K562 (cell line): Measurements from ENCODE around the gene GET3. TPM values are rescaled to one million over a fixed set of nuclear protein-coding genes. Genes with fewer than 3 reads are reported as not detected.

Experiments
- ATF6 ChIP-seq: sonication (generic); formaldehyde crosslinking; IDR thresholded peaks from 2 replicates; pipeline ENCODE4 v1.4.0; 2020; ENCODE audit warnings: mild to moderate bottlenecking, missing genetic modification reagents
- BRCA1 ChIP-seq, 2 experiments: fragments of 450-650 bp in 1 of 2; sonication (generic) in 1 of 2; formaldehyde crosslinking in 1 of 2; IDR thresholded peaks; 2 replicates each; pipeline versions ENCODE4 v1.5.0 to v1.6.1; 2017 to 2020; ENCODE audit warnings: mild to moderate bottlenecking in 1 of 2, missing genetic modification reagents in 1 of 2
- CGGBP1 ChIP-seq: fragments of 250-450 bp; sonication (Bioruptor Pico); IDR thresholded peaks from 2 replicates; pipeline ENCODE4 v1.9.0; 2021; ENCODE audit warnings: mild to moderate bottlenecking
- CSDE1 ChIP-seq, 2 experiments: fragments of 450-650 bp; IDR thresholded peaks; 2 replicates each; pipeline ENCODE4 v1.6.1; 2016; ENCODE audit warnings: mild to moderate bottlenecking in 1 of 2
- E2F1 ChIP-seq: sonication (generic); formaldehyde crosslinking; IDR thresholded peaks from 2 replicates; pipeline ENCODE4 v1.8.1; 2023; ENCODE audit warnings: mild to moderate bottlenecking, missing genetic modification reagents, moderate library complexity
- ETV5 ChIP-seq: sonication (generic); formaldehyde crosslinking; IDR thresholded peaks from 2 replicates; pipeline ENCODE4 v1.4.0; 2020; ENCODE audit warnings: low read depth, mild to moderate bottlenecking, missing genetic modification reagents
- EWSR1 ChIP-seq: fragments of 450-650 bp; IDR thresholded peaks from 2 replicates; pipeline ENCODE4 v1.6.1; 2018; ENCODE audit warnings: borderline replicate concordance, mild to moderate bottlenecking, low read depth, moderate library complexity; ENCODE audit not compliant: partially characterized antibody
- FOS ChIP-seq: IDR thresholded peaks from 3 replicates; pipeline ENCODE4 v1.6.1; 2011; ENCODE audit not compliant: insufficient read length; ENCODE audit errors: extremely low read depth
- GATAD2B ChIP-seq: fragments of 450-650 bp; IDR thresholded peaks from 2 replicates; pipeline ENCODE4 v1.6.1; 2017; ENCODE audit warnings: mild to moderate bottlenecking, borderline replicate concordance
- PHF21A ChIP-seq: fragments of 450-650 bp; IDR thresholded peaks from 2 replicates; pipeline ENCODE4 v1.6.1; 2017; ENCODE audit warnings: low read depth, borderline replicate concordance
- POLR3G ChIP-seq: IDR thresholded peaks from 2 replicates; pipeline ENCODE4 v1.6.1; 2011; ENCODE audit not compliant: insufficient read length, insufficient replicate concordance; ENCODE audit errors: extremely low read depth
- SFPQ ChIP-seq: fragments of 200-400 bp; formaldehyde crosslinking; IDR thresholded peaks from 2 replicates; pipeline ENCODE4 v1.6.1; 2017; ENCODE audit warnings: mild to moderate bottlenecking, low read depth, low read length, moderate library complexity
- SRSF3 ChIP-seq: fragments of 200-400 bp; formaldehyde crosslinking; IDR thresholded peaks from 2 replicates; pipeline ENCODE4 v1.6.1; 2016; ENCODE audit warnings: mild to moderate bottlenecking, low read length, moderate library complexity; ENCODE audit not compliant: insufficient read depth
- SRSF9 ChIP-seq: fragments of 200-400 bp; formaldehyde crosslinking; IDR thresholded peaks from 2 replicates; pipeline ENCODE4 v1.6.1; 2017; ENCODE audit warnings: low read depth, low read length, borderline replicate concordance
- STAT5A ChIP-seq: IDR thresholded peaks from 2 replicates; pipeline ENCODE4 v1.6.1; 2012; ENCODE audit warnings: low read length, inconsistent platforms, borderline replicate concordance
- TCF7 ChIP-seq: sonication (generic); IDR thresholded peaks from 2 replicates; pipeline ENCODE4 v1.6.1; 2016; ENCODE audit warnings: antibody characterized with exemption, borderline replicate concordance
- ZBTB7A ChIP-seq: IDR thresholded peaks from 2 replicates; pipeline ENCODE4 v1.6.1; 2011; ENCODE audit warnings: low read depth, mild to moderate bottlenecking, low read length, moderate library complexity, borderline replicate concordance; ENCODE audit not compliant: control insufficient read depth
- ZFP91 ChIP-seq: sonication (generic); formaldehyde crosslinking; IDR thresholded peaks from 2 replicates; pipeline ENCODE4 v1.8.0; 2022; ENCODE audit warnings: mild to moderate bottlenecking, missing genetic modification reagents
- ZNF57 ChIP-seq: fragments of 450-650 bp; formaldehyde crosslinking; IDR thresholded peaks from 2 replicates; pipeline ENCODE4 v1.4.0; 2020; ENCODE audit warnings: mild to moderate bottlenecking, moderate library complexity
- ZNF695 ChIP-seq: fragments of 450-650 bp; formaldehyde crosslinking; IDR thresholded peaks from 2 replicates; pipeline ENCODE4 v1.4.0; 2020; ENCODE audit warnings: mild to moderate bottlenecking, moderate library complexity
- polyA plus RNA-seq, 8 experiments: library from polyadenylated mRNA; depleted of rRNA in 4 of 8; stranded (reverse) in 5 of 8; unstranded in 3 of 8; fragments of >200 nt; fragmentation: Nextera tagmentation in 2 of 8; fragmentation: Illumina TruSeq in 1 of 8; extraction: Ambion mirVana in 2 of 8; extraction: Trizol in 1 of 8; gene quantifications; 2 replicates each; pipeline versions ENCODE4 v1.2.1 to v1.2.3, GENCODE V29; 2011 to 2014; ENCODE audit warnings: inconsistent platforms in 1 of 8, missing spikeins in 1 of 8
- total RNA-seq, 7 experiments: library from RNA; depleted of rRNA in 6 of 7; stranded (reverse); fragments of >200 nt in 6 of 7; fragmentation: Illumina TruSeq in 2 of 7; extraction: Trizol in 2 of 7; gene quantifications; 2 replicates each; pipeline versions ENCODE4 v1.2.1 to v1.2.3, GENCODE V29; 2011 to 2021; ENCODE audit warnings: low replicate concordance in 1 of 7

GET3 gene
- total and polyA plus RNA-seq, 9 of the 15 experiments (the other 6 are each of a cell fraction or from before 2014, with no cell fraction given) = 8.3 to 83.5 (median 51.8) TPM

GRCh38 chr19:12722566-12723380 is 14.5 kb upstream of the GET3 start (continued):
- peak; percentile 71; the same call in 1 of the 2 replicates for TF ChIP-seq ATF6 (CRISPR knock-in tag)
- no peak for TF ChIP-seq ZFP91 (CRISPR knock-in tag)
- no peak for TF ChIP-seq E2F1 (CRISPR knock-in tag)
- 0 out of 2 replicates have a peak, but pooled peaks have one; percentile 43 for TF ChIP-seq GATAD2B
- peak; percentile 64 for TF ChIP-seq ETV5 (CRISPR knock-in tag)
- TF ChIP-seq ZNF695 (CRISPR knock-in tag) = no peak
- no peak for TF ChIP-seq TCF7
- TF ChIP-seq PHF21A = no peak; the same call in 1 of the 2 replicates
- no peak for TF ChIP-seq STAT5A
- peak; percentile 43 for TF ChIP-seq FOS
- no peak for TF ChIP-seq SFPQ
- no peak for TF ChIP-seq POLR3G
- no peak; a peak in 1 of 4 replicates for TF ChIP-seq CSDE1 (IDR thresholded peaks at IDR 0.05)
- no peak for TF ChIP-seq SRSF3
- no peak for TF ChIP-seq CGGBP1 (CRISPR knock-in tag)
- TF ChIP-seq SRSF9 = no peak
- TF ChIP-seq ZBTB7A = no peak
- no peak for TF ChIP-seq ZNF57 (CRISPR knock-in tag)
- TF ChIP-seq EWSR1 = no peak
- no peak for TF ChIP-seq BRCA1 (IDR thresholded peaks at IDR 0.05)
- no peak for TF ChIP-seq BRCA1 (CRISPR knock-in tag; IDR thresholded peaks at IDR 0.05)
